OCI-LY3 (cell line): Measurements from ENCODE around the gene RAET1E.

Experiments used
- EZH2phosphoT487 ChIP-seq: fragments of 200-600 bp; shearing (Covaris generic); IDR thresholded peaks from 2 replicates; pipeline ENCODE4 v1.6.1; 2018; ENCODE audit warnings: antibody characterized with exemption, mixed run types, low read depth
- TF ChIP-seq, protein P1 (sequence below): fragments of 200-600, 300-600 bp; sonication (generic); IDR thresholded peaks from 2 replicates; pipeline ENCODE4 v1.5.1; 2014; ENCODE audit warnings: antibody characterized with exemption, low read length, low read depth

- TF ChIP-seq, protein P1, sequence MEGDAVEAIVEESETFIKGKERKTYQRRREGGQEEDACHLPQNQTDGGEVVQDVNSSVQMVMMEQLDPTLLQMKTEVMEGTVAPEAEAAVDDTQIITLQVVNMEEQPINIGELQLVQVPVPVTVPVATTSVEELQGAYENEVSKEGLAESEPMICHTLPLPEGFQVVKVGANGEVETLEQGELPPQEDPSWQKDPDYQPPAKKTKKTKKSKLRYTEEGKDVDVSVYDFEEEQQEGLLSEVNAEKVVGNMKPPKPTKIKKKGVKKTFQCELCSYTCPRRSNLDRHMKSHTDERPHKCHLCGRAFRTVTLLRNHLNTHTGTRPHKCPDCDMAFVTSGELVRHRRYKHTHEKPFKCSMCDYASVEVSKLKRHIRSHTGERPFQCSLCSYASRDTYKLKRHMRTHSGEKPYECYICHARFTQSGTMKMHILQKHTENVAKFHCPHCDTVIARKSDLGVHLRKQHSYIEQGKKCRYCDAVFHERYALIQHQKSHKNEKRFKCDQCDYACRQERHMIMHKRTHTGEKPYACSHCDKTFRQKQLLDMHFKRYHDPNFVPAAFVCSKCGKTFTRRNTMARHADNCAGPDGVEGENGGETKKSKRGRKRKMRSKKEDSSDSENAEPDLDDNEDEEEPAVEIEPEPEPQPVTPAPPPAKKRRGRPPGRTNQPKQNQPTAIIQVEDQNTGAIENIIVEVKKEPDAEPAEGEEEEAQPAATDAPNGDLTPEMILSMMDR, result no peak
- TF ChIP-seq EZH2phosphoT487, result no peak
These were observed 18.3 kb upstream of the RAET1E start for GRCh38 chr6:149915970-149916865.
